GM21515 (cell line): ENCODE measurements around the gene TBC1D1.

Experiments
- ATAC-seq: cut with Tn5 transposase; IDR thresholded peaks from one replicate; pipeline ENCODE4 v1.9.1; 2021; ENCODE audit not compliant: unreplicated experiment

The TBC1D1 gene, protein sequence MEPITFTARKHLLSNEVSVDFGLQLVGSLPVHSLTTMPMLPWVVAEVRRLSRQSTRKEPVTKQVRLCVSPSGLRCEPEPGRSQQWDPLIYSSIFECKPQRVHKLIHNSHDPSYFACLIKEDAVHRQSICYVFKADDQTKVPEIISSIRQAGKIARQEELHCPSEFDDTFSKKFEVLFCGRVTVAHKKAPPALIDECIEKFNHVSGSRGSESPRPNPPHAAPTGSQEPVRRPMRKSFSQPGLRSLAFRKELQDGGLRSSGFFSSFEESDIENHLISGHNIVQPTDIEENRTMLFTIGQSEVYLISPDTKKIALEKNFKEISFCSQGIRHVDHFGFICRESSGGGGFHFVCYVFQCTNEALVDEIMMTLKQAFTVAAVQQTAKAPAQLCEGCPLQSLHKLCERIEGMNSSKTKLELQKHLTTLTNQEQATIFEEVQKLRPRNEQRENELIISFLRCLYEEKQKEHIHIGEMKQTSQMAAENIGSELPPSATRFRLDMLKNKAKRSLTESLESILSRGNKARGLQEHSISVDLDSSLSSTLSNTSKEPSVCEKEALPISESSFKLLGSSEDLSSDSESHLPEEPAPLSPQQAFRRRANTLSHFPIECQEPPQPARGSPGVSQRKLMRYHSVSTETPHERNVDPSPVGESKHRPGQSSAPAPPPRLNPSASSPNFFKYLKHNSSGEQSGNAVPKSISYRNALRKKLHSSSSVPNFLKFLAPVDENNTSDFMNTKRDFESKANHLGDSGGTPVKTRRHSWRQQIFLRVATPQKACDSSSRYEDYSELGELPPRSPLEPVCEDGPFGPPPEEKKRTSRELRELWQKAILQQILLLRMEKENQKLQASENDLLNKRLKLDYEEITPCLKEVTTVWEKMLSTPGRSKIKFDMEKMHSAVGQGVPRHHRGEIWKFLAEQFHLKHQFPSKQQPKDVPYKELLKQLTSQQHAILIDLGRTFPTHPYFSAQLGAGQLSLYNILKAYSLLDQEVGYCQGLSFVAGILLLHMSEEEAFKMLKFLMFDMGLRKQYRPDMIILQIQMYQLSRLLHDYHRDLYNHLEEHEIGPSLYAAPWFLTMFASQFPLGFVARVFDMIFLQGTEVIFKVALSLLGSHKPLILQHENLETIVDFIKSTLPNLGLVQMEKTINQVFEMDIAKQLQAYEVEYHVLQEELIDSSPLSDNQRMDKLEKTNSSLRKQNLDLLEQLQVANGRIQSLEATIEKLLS (N-terminal part only)

DNA sequence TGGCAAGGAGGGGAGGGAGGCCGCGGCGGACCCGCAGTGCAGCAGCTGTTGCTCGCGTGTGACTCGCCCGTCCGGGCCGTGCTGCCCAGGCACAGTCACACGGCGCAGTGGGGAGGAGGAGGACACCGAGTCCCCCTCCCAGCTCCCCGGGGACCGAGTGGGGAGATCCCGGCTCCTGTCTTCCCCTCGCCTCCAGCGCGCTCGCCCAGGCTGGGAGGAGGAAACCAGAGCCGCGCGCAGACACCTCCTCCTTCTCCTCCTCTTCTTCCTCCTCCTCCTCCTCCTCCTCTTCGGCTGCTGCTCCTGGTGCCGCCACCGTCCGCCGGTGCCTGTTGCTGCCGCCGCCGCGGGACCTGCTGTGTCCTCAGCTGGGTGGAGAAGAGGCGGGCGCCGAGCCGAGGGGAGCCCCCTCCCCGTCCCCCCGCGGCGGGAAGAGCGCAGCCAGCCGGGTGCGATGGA, at the start of gene TBC1D1:
Gene TBC1D1, plus strand, starts transcription at position 284 of the 459 bp plus-strand sequence. CDS start 11,012 bp downstream, outside the sequence.
- peak; percentile 37 for ATAC-seq

DNA sequence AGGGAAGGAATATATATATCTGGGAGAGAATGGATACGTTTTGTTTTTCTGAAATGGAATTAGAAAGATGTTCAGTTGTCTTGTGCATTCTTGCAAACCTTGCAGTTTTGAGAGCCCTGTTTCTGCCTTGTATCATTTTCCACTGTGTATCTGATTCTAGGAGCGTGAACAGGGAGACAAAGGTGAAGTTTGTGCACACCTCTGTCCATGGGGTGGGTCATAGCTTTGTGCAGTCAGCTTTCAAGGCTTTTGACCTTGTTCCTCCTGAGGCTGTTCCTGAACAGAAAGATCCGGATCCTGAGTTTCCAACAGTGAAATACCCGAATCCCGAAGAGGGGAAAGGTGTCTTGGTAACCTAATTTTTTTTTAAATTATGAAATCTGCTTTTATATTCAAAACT, 46.7 kb upstream of the TBC1D1 start:
- no peak for ATAC-seq

DNA sequence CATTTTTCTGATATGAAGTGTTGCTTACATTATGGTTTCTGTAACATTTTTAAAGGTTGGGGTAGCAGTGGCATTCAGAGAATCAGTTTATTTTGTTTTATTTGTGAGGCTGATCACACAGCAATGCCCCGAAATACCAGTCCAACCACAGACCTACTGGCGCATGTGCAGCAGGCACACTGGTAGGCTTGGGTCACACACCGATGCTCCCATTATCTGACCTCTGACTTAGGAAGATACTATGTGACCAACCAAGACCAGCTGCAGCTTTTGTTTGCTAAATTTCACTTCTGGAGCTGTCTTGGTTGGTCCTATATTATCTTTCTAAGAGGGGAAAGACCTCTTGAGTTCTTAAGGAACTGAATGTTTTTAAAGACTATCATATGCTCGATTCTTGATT, 45.7 kb upstream of the TBC1D1 start:
- no peak for ATAC-seq

DNA sequence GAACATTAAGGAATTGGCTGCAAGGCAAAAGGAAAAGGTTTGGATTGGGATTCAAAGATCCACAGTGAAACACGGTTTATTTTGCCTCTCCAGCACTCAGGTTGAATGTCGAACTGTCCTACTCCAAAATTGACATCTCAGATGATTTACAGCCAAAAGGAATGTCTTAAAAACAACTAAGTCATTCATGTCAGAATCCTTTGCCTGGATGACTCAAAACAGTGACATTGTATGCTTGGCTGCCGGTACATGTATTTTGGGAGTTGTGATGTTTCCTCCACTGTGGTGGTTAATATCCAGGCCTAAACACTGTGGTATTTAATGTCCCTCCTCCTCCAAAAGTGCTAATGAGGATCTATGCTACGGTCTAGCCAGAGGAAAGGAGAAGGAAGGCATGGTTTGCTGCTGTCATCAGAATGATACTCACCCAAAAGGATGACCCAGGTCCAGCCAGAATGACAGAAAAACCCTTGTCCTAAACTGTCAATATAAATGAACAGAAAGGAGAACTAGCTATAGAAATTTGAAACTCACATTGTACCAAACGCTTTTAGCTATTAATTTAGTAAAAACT, 43.5 kb upstream of the TBC1D1 start:
- ATAC-seq: no peak

DNA sequence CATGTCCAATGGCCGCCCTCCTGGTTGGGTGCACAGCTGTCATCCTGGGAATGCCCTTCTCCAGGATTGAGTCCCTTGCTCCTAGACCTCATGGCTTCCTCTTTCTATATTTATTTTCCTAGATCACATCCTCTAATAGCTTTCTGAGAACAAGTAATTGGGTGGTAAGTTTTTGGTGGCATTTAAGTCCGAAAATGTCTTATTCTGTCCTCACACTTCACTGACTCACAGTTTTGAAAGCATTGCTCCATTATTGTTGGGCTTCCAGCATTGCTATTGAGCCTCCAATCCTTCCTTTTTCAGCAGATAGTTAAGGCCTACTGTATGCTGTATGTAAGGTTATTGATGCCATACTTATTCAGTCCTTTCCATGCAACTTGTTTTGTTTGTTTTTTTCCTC, 38.5 kb upstream of the TBC1D1 start:
- no peak for ATAC-seq

DNA sequence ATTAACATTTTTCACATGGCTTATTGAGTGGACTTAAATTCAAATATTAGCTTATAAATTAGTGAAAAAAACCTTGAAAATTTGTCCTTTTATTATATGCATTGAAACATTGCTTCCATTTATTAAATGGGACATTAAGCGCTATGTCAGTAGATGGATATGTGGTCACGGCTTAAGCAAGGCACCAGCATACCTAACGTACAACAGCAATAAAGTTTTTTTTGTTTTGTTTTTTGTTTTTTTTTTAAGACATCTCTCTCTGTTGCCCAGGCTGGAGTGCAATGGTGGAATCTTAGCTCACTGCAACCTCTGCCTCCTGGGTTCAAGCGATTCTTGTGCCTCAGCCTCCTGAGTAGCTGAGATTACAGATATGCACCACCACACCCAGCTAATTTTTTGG, 32.8 kb upstream of the TBC1D1 start:
- ATAC-seq: no peak

DNA sequence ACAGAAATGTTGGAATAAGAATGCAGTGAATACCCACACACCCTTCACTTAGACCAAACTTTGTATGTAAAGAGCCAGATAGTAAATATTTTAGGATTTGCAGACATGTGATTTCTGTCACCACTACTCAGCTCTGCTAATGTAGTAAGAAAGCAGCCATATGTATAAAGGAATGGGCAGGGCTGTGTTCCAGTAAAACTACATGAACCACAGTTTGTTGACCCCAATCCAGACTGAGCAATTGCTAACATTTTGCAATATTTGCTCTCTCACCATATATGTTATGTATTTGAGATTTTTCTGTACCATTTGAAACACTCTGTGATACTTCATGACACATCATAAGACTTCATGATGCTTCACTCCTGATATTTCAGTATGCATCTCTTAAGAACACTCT, 32.0 kb upstream of the TBC1D1 start:
- no peak for ATAC-seq

DNA sequence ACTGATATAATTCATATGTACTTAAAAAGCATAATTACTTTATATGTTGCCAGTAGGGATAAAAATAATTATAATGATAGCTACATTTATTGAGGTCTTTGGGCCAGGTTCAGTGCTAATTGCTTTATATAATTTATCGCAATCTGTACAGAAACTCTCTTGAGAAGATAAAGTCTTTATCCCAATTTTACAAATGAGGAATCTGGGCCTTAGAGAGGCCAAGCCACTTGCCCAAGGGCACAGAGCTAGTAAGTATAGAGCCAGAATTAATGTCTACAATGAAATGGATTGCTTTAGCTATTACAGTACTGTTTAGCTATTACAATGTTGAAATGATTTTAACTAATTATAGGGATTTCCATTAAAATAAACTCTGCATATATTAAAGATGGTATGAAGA, 30.6 kb upstream of the TBC1D1 start:
- ATAC-seq: no peak

DNA sequence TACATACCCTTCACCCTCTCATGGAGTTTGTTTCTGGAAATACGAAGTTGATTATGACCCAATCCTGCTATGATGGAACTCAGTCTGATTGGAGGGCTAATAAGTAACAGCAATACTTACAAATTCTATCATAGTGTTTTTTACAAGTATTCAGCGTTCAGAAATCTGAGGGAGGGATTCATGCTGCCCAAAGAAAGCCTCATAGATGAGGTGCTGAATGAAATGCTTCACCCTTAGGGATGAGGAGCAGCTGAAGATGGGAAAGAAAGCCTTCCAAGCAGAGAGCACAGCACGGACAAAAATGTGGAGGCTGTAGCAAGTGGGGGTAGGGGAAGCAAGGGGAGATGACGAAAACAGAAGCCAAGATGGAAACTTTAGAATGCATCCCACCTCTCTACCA, 27.9 kb upstream of the TBC1D1 start:
- no peak for ATAC-seq

DNA sequence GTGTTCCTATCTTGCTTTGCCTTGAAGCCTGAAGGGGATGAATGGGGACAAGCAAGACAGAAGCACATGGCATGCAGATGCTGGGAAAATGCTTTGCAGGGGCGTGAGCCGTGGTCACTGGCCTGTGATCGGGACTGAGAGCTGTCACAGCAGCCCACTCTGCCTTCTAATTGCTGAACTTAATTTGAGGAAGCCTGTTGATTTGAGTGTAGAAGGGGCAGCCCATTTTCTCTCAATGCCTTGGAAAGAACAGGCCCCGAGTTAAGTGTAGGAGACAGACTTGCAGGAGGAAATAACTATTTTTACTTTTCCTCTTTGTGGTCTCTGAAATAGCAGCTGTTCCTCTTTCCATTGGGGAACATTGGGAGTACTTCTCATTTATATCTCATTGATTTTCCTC, 26.1 kb upstream of the TBC1D1 start:
- no peak for ATAC-seq

DNA sequence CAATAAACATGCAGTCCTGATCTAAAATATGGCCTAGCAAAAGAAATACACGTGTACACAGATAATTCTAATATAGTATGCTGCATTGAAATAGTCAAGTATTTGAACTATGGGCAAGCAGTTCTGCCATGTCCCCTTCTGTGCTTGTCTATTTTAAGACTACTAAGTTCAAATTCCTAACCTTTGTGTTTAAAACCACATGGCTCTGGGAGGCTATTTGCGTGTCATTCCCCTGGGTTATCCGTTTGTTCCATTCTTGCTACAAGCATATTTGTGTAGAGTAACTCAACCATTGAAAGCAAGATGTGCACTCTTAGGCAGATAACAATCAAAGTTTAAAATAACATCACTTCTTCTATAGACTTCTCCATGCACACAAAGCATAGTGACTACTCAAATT, 25.4 kb upstream of the TBC1D1 start:
- ATAC-seq: no peak

DNA sequence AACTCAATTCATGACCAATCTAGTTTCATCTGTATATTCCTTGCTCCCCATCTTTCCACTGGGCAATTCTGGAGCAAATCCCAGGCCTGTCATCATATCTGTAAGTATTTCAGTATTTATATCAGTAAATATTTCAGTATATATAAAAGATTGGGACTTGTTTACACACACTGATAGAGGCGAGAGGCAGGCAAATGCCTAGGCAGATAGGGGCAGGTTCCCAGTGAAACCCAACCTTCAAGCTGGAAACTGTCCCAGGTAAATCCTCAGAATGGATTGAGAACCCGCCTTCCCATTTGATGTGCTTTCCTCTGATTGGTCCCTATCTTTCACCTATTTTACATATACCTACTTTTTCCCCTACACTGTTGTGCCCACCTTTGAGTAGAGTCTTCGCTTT, 23.8 kb upstream of the TBC1D1 start:
- ATAC-seq: no peak

DNA sequence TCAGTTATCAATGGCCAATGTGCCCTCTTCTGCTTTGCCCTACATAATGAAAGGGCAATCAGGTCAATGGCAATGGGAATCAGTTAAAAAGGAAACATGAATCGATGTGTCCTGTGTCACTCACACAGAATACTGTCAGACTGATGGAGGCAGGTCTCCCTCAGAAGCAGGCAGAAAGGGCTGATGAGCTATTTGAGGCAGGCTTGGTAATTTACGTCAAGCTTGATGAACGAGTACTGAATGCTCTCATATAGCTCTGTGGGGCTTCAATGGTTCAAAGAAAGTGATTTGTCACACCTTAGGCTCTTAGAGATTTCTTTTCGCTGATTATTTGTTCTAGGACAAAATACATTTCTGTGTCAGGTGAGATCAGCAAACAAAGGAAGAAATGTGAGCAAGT, 22.6 kb upstream of the TBC1D1 start:
- no peak for ATAC-seq

DNA sequence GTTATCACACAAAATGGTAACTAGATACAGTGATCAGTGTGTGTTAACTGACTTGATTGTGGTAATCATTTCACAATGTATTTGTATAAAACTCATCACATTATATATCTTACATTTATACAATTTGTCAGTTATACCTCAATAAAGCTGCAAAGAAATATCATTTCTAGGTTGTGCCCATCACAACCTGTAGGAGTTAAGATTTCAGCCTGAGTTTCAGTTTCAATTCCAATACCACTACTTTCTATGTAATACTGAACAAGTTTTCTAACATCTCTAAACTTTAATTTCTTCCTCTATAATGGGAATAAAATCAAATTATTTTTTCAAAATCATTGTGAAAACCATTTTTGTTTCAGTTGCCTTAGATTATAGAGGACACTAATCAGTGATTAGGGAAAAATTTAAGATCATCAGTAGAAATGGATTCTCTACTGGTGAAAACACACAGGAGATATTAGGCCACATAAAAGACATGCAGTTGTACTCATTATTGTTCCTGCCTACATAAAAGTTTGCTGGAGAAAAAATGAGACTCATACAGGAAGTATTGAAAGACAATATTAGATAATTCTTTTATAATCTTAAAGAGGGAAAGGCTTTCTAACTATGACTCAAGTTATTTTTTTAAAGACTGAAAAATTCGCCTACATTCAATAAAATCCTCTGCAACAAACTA, 18.4 kb upstream of the TBC1D1 start:
- ATAC-seq: no peak

DNA sequence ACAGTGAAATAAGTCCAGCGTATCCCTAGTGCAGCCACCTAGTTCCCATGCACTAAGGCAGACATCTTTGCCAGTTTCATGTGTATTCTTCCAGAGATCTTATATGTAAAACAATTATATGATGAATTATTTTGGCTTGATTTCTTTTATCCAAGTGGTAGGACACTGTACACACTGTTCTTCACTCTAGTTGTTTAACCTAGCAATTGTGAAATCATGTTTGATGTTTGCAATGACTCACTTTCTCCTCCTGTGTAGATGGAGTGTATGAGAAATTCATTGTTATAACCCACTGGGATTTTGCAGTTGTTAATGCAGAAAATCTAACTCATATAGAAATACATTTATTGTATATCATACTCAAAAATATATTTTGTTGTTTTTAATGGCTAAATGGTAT, 17.5 kb upstream of the TBC1D1 start:
- ATAC-seq: no peak

DNA sequence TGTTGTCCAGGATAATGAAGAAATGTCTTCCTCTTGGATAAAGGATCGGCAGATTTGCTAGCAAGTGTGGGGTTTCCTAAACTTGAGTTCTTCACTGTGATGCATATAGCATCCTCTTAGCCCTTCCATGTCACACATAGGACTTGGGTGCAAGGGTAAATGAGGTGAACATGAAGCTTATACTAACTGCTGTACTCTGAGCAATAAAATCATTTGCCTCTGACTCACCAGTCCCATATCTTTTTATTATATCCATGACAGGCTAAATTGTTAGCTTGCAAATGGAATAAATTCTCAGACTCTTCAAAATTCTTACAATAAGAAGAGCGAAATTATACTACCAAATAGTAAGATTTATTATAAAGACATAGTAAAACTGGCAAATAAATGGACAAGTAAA, 14.7 kb upstream of the TBC1D1 start:
- ATAC-seq: no peak

DNA sequence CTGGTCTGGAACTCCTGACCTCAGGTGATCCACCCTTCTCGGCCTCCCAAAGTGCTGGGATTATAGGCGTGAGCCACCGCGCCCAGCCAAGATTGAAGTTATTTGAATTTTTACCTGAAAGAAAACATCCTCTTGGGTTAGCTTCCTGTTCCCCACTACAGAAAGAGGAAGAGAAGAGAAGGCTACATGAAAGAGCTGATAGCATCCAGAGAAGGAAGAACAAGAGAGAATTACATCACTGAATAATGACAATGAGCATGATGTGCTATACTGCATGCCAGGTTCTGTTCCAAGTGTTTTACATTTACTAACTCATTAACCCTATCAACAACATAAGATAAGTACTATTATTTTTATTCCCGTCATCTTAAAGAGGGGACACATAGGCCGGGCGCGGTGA, 11.5 kb upstream of the TBC1D1 start:
- ATAC-seq: no peak

DNA sequence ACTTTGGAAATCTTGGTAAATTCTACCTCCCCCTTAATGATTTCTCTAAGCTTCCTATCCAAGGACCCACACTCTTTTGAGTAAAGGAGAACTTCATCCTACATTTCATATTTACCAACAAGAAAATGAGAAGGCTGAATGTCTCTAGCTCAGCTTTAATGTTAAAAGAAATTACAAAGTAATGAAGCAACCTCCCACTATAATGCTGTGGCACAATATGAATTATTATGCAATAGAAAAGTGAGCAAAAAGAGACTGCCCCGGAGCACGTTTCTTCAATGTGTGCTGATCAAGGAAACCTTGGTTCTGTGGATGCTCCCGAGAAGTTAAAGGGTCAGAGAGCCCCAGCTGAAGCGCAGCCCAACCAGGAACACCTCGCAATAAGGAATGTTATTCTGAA, 9.1 kb upstream of the TBC1D1 start:
- no peak for ATAC-seq

DNA sequence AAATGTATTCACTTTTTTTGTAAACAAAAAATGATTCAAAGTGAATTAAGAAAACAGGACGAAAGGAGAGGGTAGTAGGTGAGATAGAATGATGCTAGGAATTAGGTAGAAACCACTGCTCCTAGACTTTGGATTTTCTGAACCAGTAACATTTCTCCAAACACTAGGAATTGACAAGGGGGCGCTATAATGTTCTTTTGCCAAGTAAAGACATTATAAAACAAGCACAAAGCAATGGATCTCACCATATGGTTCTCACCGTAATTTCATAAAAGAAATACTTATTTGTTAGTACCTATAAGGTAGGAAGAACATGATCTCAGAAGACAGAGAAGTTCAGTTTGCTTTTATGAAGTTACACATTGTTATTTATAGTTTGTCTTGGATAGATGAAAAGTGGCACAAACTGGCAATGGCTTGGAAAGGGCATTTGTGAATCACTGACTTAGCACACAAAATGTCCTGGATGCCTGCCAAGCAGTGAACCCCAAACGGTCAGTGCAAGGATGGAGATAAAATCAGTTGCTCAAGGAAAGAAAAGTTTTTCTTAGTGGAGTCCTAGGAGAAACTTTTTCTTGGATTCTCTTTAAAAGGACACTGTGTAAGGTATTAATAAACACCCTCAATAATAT, 8.1 kb upstream of the TBC1D1 start:
- no peak for ATAC-seq

DNA sequence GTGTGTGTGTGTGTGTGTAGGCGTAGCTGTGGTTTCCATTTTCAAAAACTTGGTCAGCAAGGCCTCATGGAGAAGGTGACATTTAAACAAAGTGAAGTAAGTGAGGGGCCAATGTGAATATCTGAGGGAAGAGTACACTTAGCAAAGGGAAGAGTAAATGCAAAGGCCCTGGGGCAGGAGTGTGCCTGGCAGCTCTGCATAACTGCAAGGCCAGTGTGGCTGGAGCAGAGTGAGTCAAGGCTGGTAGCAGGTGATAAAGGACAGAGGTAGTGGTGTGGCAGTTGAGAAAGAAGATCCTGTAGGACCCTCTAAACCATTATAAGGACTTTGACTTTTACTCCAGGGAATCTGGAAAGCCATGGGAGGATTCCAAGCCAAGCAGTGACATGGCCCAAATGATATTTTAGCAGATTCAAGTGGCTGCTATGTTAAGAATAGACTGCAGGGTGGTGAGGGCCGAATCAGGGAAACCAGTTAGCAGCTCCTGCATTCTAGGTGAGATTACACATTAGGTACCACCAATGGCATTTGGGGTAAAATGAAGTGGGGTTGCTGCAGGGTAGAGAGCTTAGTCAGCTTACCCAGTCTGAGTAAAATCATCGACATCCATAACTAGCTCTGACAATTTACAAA, 5.9 kb upstream of the TBC1D1 start:
- ATAC-seq: no peak
